ENCODE results near the gene SHANK1.

The SHANK1 gene

DNA sequence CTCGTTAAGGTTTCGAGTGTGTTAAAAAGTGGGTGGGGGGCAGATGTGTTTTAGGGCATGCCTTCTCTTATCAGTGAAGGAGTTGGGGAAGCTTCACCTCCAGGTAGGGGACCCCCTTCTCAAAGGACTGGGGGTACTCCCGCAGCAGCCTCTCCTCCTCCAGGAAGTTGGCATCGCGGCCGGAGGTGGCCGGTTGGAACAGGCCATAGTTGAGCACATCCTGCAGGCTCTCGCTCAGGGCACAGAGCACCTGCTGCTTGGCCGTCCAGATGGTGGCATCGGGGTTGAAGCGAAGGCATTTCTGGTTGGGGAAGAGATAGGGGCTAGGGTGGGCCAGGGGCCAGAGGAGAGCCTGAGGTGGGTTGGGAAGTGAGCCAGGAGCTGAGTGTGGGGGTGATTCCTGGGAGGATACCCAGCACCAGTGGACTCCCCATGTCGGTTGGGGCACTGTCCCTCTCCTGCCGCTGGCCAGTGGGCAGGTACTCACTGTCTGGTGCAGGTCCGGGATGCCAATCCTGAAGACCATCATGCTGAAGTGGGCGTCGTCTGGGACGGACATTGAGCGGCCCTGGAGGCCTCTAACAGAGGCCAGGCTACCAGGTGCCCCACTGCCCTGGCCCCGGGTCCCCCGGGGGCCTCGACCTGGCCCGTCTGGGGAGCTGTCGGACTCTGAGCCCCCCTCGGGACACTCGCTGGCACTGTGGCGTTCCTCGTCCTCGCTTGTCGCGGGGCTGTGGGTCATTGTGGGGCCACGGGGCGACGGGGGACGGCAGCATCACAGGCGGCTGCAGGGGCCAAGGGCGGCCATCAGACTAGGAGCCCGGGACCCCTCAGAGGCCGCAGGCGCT lies 3.2 kb downstream of the SHANK1 start:
- peaks cover 0 to 22% (median 16%) of the 10 kb centered on the region in 4 donors for H3K4me1 ChIP-seq
- H3K4me3 ChIP-seq: no peak overlapping the region
- intact Hi-C loops (cut with DNase I; ENCODE audit: low total_unique reads): no loop called here
- TF ChIP-seq CTCF (IDR thresholded peaks at IDR 0.05): no peak
- H3K36me3 ChIP-seq: no peaks in the 10 kb centered on the region
- H3K27me3 ChIP-seq: peaks cover 0 to 79% of the 10 kb centered on the region in 2 donors
- no peak for DNase-seq
- H3K9me3 ChIP-seq: no peaks in the 10 kb centered on the region
- H3K27ac ChIP-seq: no peak overlapping the region

GRCh38 chr19:50713556-50714236 lies 5.9 kb downstream of the SHANK1 start:
- DNase-seq: no peak
- Histone ChIP-seq H3K4me1 (peaks cover 0 to 12% (median 8%) of the 10 kb centered on the region in 4 donors), H3K27me3 (peaks cover 0 to 68% of the 10 kb centered on the region in 2 donors), H3K4me3 (no peak overlapping the region), H3K9me3 (no peaks in the 10 kb centered on the region), H3K36me3 (no peaks in the 10 kb centered on the region), H3K27ac (no peak overlapping the region)
- intact Hi-C loops (cut with DNase I; ENCODE audit: low total_unique reads): no loop called here
- TF ChIP-seq CTCF (IDR thresholded peaks at IDR 0.05): no peak

DNA sequence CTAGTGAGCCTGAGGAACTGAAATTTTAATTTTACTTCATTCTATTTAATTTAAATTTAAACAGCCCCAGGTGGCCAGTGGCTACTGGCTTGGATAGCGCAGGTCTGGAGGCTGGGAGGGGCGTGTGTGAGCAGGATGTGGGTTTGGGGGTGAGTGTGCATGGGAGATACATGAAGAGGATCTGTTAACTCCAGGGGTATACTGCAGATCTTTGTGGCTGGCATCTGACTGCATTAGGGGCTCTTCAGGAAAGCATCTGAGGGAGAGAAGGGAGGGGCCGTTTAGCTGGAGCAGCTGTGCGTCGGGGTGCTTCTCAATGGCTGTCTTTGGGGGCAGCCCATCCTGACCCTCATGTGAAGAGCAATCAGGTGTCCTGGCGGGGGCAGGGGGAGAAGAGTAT lies 6.8 kb downstream of the SHANK1 start:
- peaks cover 0 to 59% of the 10 kb centered on the region in 2 donors for H3K27me3 ChIP-seq
- intact Hi-C loops (cut with DNase I; ENCODE audit: low total_unique reads): no loop called here
- no peak overlapping the region for H3K4me3 ChIP-seq
- no peak overlapping the region for H3K27ac ChIP-seq
- peaks cover 0 to 3% (median under 1%) of the 10 kb centered on the region in 4 donors for H3K4me1 ChIP-seq
- no peak for TF ChIP-seq CTCF (IDR thresholded peaks at IDR 0.05)
- H3K9me3 ChIP-seq: no peaks in the 10 kb centered on the region
- no peak for DNase-seq
- no peaks in the 10 kb centered on the region for H3K36me3 ChIP-seq

DNA sequence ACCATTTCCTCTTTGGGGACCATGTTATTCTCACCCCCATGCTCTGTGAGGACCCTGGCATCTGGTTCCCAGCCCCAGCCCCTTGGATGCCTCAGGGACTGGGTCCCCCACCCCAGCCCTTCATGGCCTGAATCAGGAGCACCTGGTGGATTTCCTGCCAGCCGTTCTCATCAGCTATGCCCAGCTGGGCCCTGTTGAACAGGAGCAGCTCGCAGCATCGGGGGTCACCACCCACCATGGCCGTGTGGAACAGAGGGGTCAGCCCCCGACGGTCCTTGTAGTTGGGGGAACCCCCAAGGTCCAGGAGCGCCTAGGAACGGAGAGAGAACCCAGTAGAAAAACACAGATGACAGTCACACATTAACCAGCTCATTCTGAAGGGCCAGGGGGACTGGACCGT lies 7.8 kb downstream of the SHANK1 start:
- DNase-seq: no peak
- intact Hi-C loops (cut with DNase I; ENCODE audit: low total_unique reads): no loop called here
- Histone ChIP-seq H3K9me3 (no peaks in the 10 kb centered on the region), H3K27ac (no peak overlapping the region), H3K36me3 (no peaks in the 10 kb centered on the region), H3K27me3 (peaks cover 0 to 49% of the 10 kb centered on the region in 2 donors), H3K4me3 (no peak overlapping the region), H3K4me1 (no peaks in the 10 kb centered on the region)
- no peak for TF ChIP-seq CTCF (IDR thresholded peaks at IDR 0.05)

DNA sequence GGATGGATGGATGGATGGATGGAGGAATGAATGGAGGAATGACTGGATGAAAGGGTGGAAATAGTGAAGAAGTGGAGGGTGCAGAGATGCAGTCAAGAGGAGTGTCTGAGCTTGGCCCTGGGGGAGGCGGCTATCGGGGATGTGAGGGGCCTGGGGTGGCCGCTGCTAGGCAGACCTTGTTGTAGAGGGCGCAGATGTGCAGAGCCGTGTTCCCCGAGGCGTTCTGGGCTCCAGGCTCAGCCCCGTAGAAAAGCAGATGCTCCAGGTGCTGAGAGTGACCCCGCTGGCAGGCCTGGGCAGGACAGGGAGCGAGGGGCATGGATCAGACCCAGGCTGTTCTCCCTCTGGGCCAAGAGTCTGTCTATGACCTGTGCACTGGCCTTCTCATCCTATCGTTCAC lies 8.4 kb downstream of the SHANK1 start:
- H3K36me3 ChIP-seq: no peaks in the 10 kb centered on the region
- no peak for TF ChIP-seq CTCF (IDR thresholded peaks at IDR 0.05)
- H3K27me3 ChIP-seq: peaks cover 0 to 43% of the 10 kb centered on the region in 2 donors
- DNase-seq: no peak
- H3K9me3 ChIP-seq: no peaks in the 10 kb centered on the region
- no peak overlapping the region for H3K27ac ChIP-seq
- intact Hi-C loops (cut with DNase I; ENCODE audit: low total_unique reads): no loop called here
- no peak overlapping the region for H3K4me3 ChIP-seq
- H3K4me1 ChIP-seq: no peaks in the 10 kb centered on the region
